ENCODE results near the gene FRG1.

DNA sequence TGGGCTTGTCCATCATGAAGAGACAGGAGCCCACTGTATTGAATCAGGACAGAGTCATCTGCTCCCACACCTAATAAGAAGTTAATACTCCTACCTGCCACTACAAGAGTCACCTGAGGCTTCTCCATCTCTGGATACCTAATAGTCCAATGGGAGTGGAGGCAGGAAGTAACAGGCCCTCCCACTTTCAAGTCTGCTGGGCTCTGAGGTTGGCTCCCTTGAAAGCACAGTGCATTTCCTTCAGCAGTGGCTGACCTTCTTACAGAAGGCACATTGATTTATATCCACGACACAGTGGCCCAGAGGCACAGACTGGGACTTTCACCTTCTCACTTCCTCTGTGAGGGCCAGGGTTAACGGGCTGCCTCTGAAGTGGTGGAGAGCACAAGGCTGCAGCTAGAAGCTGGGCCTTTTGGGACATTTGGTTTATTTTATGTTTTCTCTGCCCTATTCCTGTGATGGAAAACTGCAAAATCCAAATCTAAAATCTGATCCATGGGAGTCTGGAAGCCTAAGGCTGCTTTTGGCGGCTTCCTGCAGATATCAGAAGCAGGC lies 48.3 kb downstream of the FRG1 start:
- TF ChIP-seq, protein P1, sequence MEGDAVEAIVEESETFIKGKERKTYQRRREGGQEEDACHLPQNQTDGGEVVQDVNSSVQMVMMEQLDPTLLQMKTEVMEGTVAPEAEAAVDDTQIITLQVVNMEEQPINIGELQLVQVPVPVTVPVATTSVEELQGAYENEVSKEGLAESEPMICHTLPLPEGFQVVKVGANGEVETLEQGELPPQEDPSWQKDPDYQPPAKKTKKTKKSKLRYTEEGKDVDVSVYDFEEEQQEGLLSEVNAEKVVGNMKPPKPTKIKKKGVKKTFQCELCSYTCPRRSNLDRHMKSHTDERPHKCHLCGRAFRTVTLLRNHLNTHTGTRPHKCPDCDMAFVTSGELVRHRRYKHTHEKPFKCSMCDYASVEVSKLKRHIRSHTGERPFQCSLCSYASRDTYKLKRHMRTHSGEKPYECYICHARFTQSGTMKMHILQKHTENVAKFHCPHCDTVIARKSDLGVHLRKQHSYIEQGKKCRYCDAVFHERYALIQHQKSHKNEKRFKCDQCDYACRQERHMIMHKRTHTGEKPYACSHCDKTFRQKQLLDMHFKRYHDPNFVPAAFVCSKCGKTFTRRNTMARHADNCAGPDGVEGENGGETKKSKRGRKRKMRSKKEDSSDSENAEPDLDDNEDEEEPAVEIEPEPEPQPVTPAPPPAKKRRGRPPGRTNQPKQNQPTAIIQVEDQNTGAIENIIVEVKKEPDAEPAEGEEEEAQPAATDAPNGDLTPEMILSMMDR (conservative IDR thresholded peaks at IDR 0.05; ENCODE audit: low read depth in 2 of 2): no peak
- TF ChIP-seq EZH2phosphoT487 (IDR thresholded peaks at IDR 0.05; ENCODE audit: unreplicated experiment) (no peak), EZH2 (IDR thresholded peaks at IDR 0.05; ENCODE audit: low read depth, unreplicated experiment) (no peak), JUNB (IDR thresholded peaks at IDR 0.05; ENCODE audit: unreplicated experiment) (no peak), POLR2AphosphoS5 (IDR thresholded peaks at IDR 0.05; ENCODE audit: low read depth) (no peak), CREB1 (CRISPR knock-in tag; IDR thresholded peaks at IDR 0.05; ENCODE audit: low read depth) (no peak), NANOG (IDR thresholded peaks at IDR 0.05; ENCODE audit: borderline replicate concordance) (no peak), STAT1 (IDR thresholded peaks at IDR 0.05; ENCODE audit: unreplicated experiment) (no peak), ZNF331 (CRISPR knock-in tag; IDR thresholded peaks at IDR 0.05; ENCODE audit: low read depth) (no peak), ZNF114 (CRISPR knock-in tag; IDR thresholded peaks at IDR 0.05) (no peak)
- TF ChIP-seq, protein P2, sequence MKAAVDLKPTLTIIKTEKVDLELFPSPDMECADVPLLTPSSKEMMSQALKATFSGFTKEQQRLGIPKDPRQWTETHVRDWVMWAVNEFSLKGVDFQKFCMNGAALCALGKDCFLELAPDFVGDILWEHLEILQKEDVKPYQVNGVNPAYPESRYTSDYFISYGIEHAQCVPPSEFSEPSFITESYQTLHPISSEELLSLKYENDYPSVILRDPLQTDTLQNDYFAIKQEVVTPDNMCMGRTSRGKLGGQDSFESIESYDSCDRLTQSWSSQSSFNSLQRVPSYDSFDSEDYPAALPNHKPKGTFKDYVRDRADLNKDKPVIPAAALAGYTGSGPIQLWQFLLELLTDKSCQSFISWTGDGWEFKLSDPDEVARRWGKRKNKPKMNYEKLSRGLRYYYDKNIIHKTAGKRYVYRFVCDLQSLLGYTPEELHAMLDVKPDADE (IDR thresholded peaks at IDR 0.05): no peak
- TF ChIP-seq, protein P3, sequence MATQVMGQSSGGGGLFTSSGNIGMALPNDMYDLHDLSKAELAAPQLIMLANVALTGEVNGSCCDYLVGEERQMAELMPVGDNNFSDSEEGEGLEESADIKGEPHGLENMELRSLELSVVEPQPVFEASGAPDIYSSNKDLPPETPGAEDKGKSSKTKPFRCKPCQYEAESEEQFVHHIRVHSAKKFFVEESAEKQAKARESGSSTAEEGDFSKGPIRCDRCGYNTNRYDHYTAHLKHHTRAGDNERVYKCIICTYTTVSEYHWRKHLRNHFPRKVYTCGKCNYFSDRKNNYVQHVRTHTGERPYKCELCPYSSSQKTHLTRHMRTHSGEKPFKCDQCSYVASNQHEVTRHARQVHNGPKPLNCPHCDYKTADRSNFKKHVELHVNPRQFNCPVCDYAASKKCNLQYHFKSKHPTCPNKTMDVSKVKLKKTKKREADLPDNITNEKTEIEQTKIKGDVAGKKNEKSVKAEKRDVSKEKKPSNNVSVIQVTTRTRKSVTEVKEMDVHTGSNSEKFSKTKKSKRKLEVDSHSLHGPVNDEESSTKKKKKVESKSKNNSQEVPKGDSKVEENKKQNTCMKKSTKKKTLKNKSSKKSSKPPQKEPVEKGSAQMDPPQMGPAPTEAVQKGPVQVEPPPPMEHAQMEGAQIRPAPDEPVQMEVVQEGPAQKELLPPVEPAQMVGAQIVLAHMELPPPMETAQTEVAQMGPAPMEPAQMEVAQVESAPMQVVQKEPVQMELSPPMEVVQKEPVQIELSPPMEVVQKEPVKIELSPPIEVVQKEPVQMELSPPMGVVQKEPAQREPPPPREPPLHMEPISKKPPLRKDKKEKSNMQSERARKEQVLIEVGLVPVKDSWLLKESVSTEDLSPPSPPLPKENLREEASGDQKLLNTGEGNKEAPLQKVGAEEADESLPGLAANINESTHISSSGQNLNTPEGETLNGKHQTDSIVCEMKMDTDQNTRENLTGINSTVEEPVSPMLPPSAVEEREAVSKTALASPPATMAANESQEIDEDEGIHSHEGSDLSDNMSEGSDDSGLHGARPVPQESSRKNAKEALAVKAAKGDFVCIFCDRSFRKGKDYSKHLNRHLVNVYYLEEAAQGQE (IDR thresholded peaks at IDR 0.05; ENCODE audit: unreplicated experiment): no peak

Data from GM23338 (cell line).